ENCODE data around the gene PARD6G.

Gene PARD6G

GRCh38 chr18:80213182-80213581 lies 34.1 kb downstream of the PARD6G start:
- FAIRE-seq (no peak), DNase-seq (ENCODE audit: low spot score) (no peak)

- FAIRE-seq (no peak), DNase-seq (ENCODE audit: low spot score) (no peak)
Observed at GRCh38 chr18:80210312-80211083, 36.8 kb downstream of the PARD6G start.

GRCh38 chr18:80208620-80209019 lies 38.7 kb downstream of the PARD6G start:
- DNase-seq (ENCODE audit: low spot score): no peak

GRCh38 chr18:80205294-80205693 lies 42.0 kb downstream of the PARD6G start:
- DNase-seq (ENCODE audit: low spot score): no peak
- no peak for FAIRE-seq

More at GRCh38 chr18:80208620-80209019, 38.7 kb downstream of the PARD6G start:
- no peak for FAIRE-seq

GRCh38 chr18:80204142-80204541 lies 43.2 kb downstream of the PARD6G start:
- FAIRE-seq (no peak), DNase-seq (ENCODE audit: low spot score) (no peak)

GRCh38 chr18:80203249-80203648 lies 44.1 kb downstream of the PARD6G start:
- FAIRE-seq (no peak), DNase-seq (ENCODE audit: low spot score) (no peak)

- DNase-seq (ENCODE audit: low spot score) (no peak), FAIRE-seq (no peak)
Observed at GRCh38 chr18:80202264-80202998, 44.9 kb downstream of the PARD6G start.

GRCh38 chr18:80201739-80202138 lies 45.6 kb downstream of the PARD6G start:
- FAIRE-seq: no peak
- no peak for DNase-seq (ENCODE audit: low spot score)

- FAIRE-seq: no peak
- DNase-seq (ENCODE audit: low spot score): no peak
Observed at GRCh38 chr18:80200932-80201672, 46.2 kb downstream of the PARD6G start.

GRCh38 chr18:80200171-80200931 lies 47.0 kb downstream of the PARD6G start:
- DNase-seq (ENCODE audit: low spot score) (no peak), FAIRE-seq (no peak)

- FAIRE-seq (no peak), DNase-seq (ENCODE audit: low spot score) (no peak)
Observed at GRCh38 chr18:80198994-80199748, 48.1 kb downstream of the PARD6G start.

GRCh38 chr18:80198391-80198790 lies 48.9 kb downstream of the PARD6G start:
- DNase-seq (ENCODE audit: low spot score): no peak
- no peak for FAIRE-seq

GRCh38 chr18:80197528-80197927 lies 49.8 kb downstream of the PARD6G start:
- no peak for FAIRE-seq

GRCh38 chr18:80196528-80197320 lies 50.6 kb downstream of the PARD6G start:
- FAIRE-seq (no peak), DNase-seq (ENCODE audit: low spot score) (no peak)

More at GRCh38 chr18:80197528-80197927, 49.8 kb downstream of the PARD6G start:
- DNase-seq (ENCODE audit: low spot score): no peak

- no peak for DNase-seq (ENCODE audit: low spot score)
- FAIRE-seq: no peak
Observed at GRCh38 chr18:80194874-80195570, 52.3 kb downstream of the PARD6G start.

- FAIRE-seq: no peak
Observed at GRCh38 chr18:80193701-80194100, 53.6 kb downstream of the PARD6G start.

GRCh38 chr18:80192653-80193385 lies 54.5 kb downstream of the PARD6G start:
- DNase-seq (ENCODE audit: low spot score) (no peak), FAIRE-seq (no peak)

More at GRCh38 chr18:80193701-80194100, 53.6 kb downstream of the PARD6G start:
- DNase-seq (ENCODE audit: low spot score): no peak

- DNase-seq (ENCODE audit: low spot score) (no peak), FAIRE-seq (no peak)
Observed at GRCh38 chr18:80191907-80192652, 55.2 kb downstream of the PARD6G start.
